Stomach (tissue), 9 donors: Measurements from ENCODE around the gene SLC9A4. TPM values are rescaled to one million over a fixed set of nuclear protein-coding genes. Genes with fewer than 3 reads are reported as not detected.

Experiments used
- DNase-seq, 2 donors: peaks; one replicate each; pipeline versions ENCODE4 v3.0.0 to v3.0.0-alpha.2; 2013 to 2019
- H3K27ac ChIP-seq, 5 donors: fragments of 200-600 bp in 4 of 5; sonication (generic) in 4 of 5; one replicate each; pipeline ENCODE4 v1.5.1; 2013 to 2019; ENCODE audit warnings: mild to moderate bottlenecking in 1 of 5, moderate library complexity in 1 of 5
- H3K27me3 ChIP-seq, 3 donors: fragments of 200-600 bp; sonication (generic); one replicate each; pipeline ENCODE4 v1.5.1; 2017 to 2019; ENCODE audit warnings: mixed run types in 1 of 3
- H3K36me3 ChIP-seq, 4 donors: fragments of 200-600 bp; sonication (generic); 1 replicate in 3 of 4; 2 replicates in 1 of 4; pipeline ENCODE4 v1.5.1; 2016 to 2019
- H3K4me1 ChIP-seq, 4 donors: fragments of 200-600 bp; sonication (generic); one replicate each; pipeline ENCODE4 v1.5.1; 2016 to 2019
- H3K4me3 ChIP-seq, 4 donors: fragments of 200-600 bp; sonication (generic) in 3 of 4; one replicate each; pipeline ENCODE4 v1.5.1; 2016 to 2019; ENCODE audit warnings: mild to moderate bottlenecking in 1 of 4
- H3K9me3 ChIP-seq, 4 donors: fragments of 200-600 bp; sonication (generic); one replicate each; pipeline ENCODE4 v1.5.1; 2016 to 2019
- CTCF ChIP-seq, 7 experiments: fragments of 450-650 bp in 4 of 7; fragments of 200-600 bp in 3 of 7; sonication (generic) in 3 of 7; IDR thresholded peaks; one replicate each; pipeline ENCODE4 v1.5.1; 2016 to 2019; ENCODE audit warnings: antibody characterized with exemption in 7 of 7, control low read depth in 2 of 7, mild to moderate bottlenecking in 1 of 7
- EP300 ChIP-seq: sonication (generic); formaldehyde crosslinking; IDR thresholded peaks from one replicate; pipeline ENCODE4 v1.6.1; 2017; ENCODE audit warnings: antibody characterized with exemption
- POLR2A ChIP-seq, 4 donors: fragments of 450-650 bp; IDR thresholded peaks; one replicate each; pipeline ENCODE4 v1.6.1; 2016; ENCODE audit warnings: antibody characterized with exemption in 4 of 4, control low read depth in 2 of 4, mild to moderate bottlenecking in 1 of 4, moderate library complexity in 1 of 4
- POLR2AphosphoS5 ChIP-seq, 3 donors: sonication (generic); formaldehyde crosslinking; IDR thresholded peaks; one replicate each; pipeline ENCODE4 v1.6.1; 2016; ENCODE audit warnings: antibody characterized with exemption in 3 of 3
- WGBS, 5 donors: extraction: QIAGEN DNeasy Blood & Tissue Kit in 3 of 5; methylation state at CpG; one replicate each; pipeline versions ENCODE4 v1.1.5 to v1.1.7; 2013 to 2018; 5-methylcytosine and 5-hydroxymethylcytosine counted together
- intact Hi-C: fragments of 100-400 bp; cut with DNase I; formaldehyde crosslinking; loops from one replicate; pipeline ENCODE4 v1.15.1; 2023; ENCODE audit warnings: low total_unique reads
- polyA plus RNA-seq, 3 donors: library from polyadenylated mRNA; stranded (reverse); fragments of 200-250 nt; gene quantifications; one replicate each; pipeline ENCODE4 v1.2.3, GENCODE V29; 2013
- total RNA-seq, 5 donors: library from RNA; depleted of rRNA; stranded (reverse); fragments of >200 nt; gene quantifications; one replicate each; pipeline versions ENCODE4 v1.1.0 to v1.2.3, GENCODE V29; 2014 to 2016
- donor health status: healthy with polysubstance abuse.
- donor health status: Bipolar disorder and iron deficiency.
- donor health status: healthy.

SLC9A4 gene
- total and polyA plus RNA-seq, 8 donors: 4.7 to 143 (median 92.4) TPM; not detected in 1

- no peak overlapping the region for H3K27ac ChIP-seq
- 83 to 88% (median 87%) methylated on average over 4 of the region's 4 CpGs for WGBS, 5 donors
- no peaks in the 10 kb centered on the region for H3K36me3 ChIP-seq
- no peaks in the 10 kb centered on the region for H3K9me3 ChIP-seq
- no peak overlapping the region for H3K4me3 ChIP-seq
- no peak for DNase-seq
- no peaks in the 10 kb centered on the region for H3K27me3 ChIP-seq
- H3K4me1 ChIP-seq: no peaks in the 10 kb centered on the region
- TF ChIP-seq POLR2AphosphoS5 (IDR thresholded peaks at IDR 0.05) (no peak), POLR2A (IDR thresholded peaks at IDR 0.05) (no peak), EP300 (no peak), CTCF (IDR thresholded peaks at IDR 0.05) (no peak)
- intact Hi-C loops: no loop called here
These were observed 35.9 kb upstream of the SLC9A4 start for GRCh38 chr2:102437122-102437521.

GRCh38 chr2:102438111-102438510 lies 34.9 kb upstream of the SLC9A4 start:
- intact Hi-C loops: no loop called here
- TF ChIP-seq POLR2A (IDR thresholded peaks at IDR 0.05) (no peak), EP300 (no peak)
- Histone ChIP-seq H3K9me3 (no peaks in the 10 kb centered on the region), H3K4me3 (no peak overlapping the region), H3K36me3 (no peaks in the 10 kb centered on the region), H3K27ac (no peak overlapping the region), H3K4me1 (peaks cover 0 to 7% (median 5%) of the 10 kb centered on the region in 4 donors), H3K27me3 (no peaks in the 10 kb centered on the region)
- 84 to 91% (median 87%) methylated on average over 3 of the region's 3 CpGs for WGBS, 5 donors
- no peak for DNase-seq

- peaks cover 0 to 12% (median 7%) of the 10 kb centered on the region in 4 donors for H3K4me1 ChIP-seq
- 81 to 94% (median 85%) methylated on average over 2 of the region's 2 CpGs for WGBS, 5 donors
These were observed 34.4 kb upstream of the SLC9A4 start for GRCh38 chr2:102438578-102438977.

GRCh38 chr2:102439065-102439695 lies 33.8 kb upstream of the SLC9A4 start:
- no peak overlapping the region for H3K27ac ChIP-seq
- no peaks in the 10 kb centered on the region for H3K27me3 ChIP-seq
- H3K4me1 ChIP-seq: peaks cover 0 to 12% (median 7%) of the 10 kb centered on the region in 4 donors
- H3K4me3 ChIP-seq: no peak overlapping the region
- intact Hi-C loops: no loop called here
- no peaks in the 10 kb centered on the region for H3K9me3 ChIP-seq
- no peaks in the 10 kb centered on the region for H3K36me3 ChIP-seq
- DNase-seq: no peak
- no peak for TF ChIP-seq POLR2A (IDR thresholded peaks at IDR 0.05)
- 58 to 73% (median 62%) methylated on average over 6 of the region's 6 CpGs for WGBS, 5 donors

More at GRCh38 chr2:102438578-102438977, 34.4 kb upstream of the SLC9A4 start:
- no peak for DNase-seq
- Histone ChIP-seq H3K4me3 (no peak overlapping the region), H3K9me3 (no peaks in the 10 kb centered on the region), H3K27ac (no peak overlapping the region), H3K36me3 (no peaks in the 10 kb centered on the region), H3K27me3 (no peaks in the 10 kb centered on the region)
- TF ChIP-seq CTCF (IDR thresholded peaks at IDR 0.05) (no peak), POLR2AphosphoS5 (IDR thresholded peaks at IDR 0.05) (no peak), EP300 (no peak), POLR2A (IDR thresholded peaks at IDR 0.05) (no peak)
- intact Hi-C loops: no loop called here

GRCh38 chr2:102442967-102443828 lies 29.8 kb upstream of the SLC9A4 start:
- H3K4me1 ChIP-seq: peaks cover 0 to 12% (median 7%) of the 10 kb centered on the region in 4 donors
- TF ChIP-seq CTCF (IDR thresholded peaks at IDR 0.05) (peak in 5 of 7 experiments; percentile 39 to 72 (median 63)), EP300 (no peak)
- H3K27me3 ChIP-seq: no peaks in the 10 kb centered on the region
- H3K27ac ChIP-seq: peak overlapping the region in 2 of 5 donors; percentile 5 to 18
- no peaks in the 10 kb centered on the region for H3K9me3 ChIP-seq
- no peak overlapping the region for H3K4me3 ChIP-seq
- H3K36me3 ChIP-seq: no peaks in the 10 kb centered on the region
- WGBS, 5 donors: 24 to 32% (median 25%) methylated on average over 13 of the region's 13 CpGs
- intact Hi-C loops: loop anchor here (10.0 kb wide), 1 partner anchor 188 kb away; no protein-coding TSS in a partner anchor
- DNase-seq: peak in 1 of 2 donors; percentile 66
